ENCODE measurements around the gene TSNAX.
A peak's percentile ranks its signal among the peaks of the same experiment; 100 is the strongest.

Gene TSNAX

DNA sequence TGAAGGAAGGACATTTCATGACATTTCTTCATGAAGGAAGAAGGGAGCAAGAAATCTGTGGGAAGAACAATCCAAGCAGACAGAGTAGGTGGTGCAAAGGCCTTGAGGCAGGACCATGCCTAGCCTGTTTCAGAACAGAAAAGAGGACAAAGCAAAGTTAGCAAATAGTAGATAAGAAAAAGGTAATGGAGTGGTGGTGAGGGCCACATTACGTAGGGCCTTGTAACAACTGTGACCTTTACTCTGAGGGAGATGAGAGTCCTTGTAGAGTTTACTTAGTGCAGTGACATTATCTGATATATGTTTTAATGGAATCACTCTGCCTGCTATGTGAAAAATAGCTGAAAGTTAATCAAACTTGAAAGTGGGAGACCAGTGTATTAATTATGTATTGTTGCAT lies 6.4 kb upstream of the TSNAX start:
- Histone ChIP-seq H3K27ac (ENCODE audit: low read length) (no peak overlapping the region), H3K4me3 (ENCODE audit: low read length) (no peak overlapping the region), H3K9ac (ENCODE audit: low read length) (no peak overlapping the region), H3K27me3 (ENCODE audit: control insufficient read depth, insufficient read depth, low read length) (no peaks in the 10 kb centered on the region), H3K9me3 (ENCODE audit: control insufficient read depth, low read depth, low read length) (no peaks in the 10 kb centered on the region), H3K36me3 (ENCODE audit: control insufficient read depth, low read depth, low read length) (no peaks in the 10 kb centered on the region), H3K4me1 (ENCODE audit: control insufficient read depth, low read depth, low read length) (peaks cover 22% of the 10 kb centered on the region)

DNA sequence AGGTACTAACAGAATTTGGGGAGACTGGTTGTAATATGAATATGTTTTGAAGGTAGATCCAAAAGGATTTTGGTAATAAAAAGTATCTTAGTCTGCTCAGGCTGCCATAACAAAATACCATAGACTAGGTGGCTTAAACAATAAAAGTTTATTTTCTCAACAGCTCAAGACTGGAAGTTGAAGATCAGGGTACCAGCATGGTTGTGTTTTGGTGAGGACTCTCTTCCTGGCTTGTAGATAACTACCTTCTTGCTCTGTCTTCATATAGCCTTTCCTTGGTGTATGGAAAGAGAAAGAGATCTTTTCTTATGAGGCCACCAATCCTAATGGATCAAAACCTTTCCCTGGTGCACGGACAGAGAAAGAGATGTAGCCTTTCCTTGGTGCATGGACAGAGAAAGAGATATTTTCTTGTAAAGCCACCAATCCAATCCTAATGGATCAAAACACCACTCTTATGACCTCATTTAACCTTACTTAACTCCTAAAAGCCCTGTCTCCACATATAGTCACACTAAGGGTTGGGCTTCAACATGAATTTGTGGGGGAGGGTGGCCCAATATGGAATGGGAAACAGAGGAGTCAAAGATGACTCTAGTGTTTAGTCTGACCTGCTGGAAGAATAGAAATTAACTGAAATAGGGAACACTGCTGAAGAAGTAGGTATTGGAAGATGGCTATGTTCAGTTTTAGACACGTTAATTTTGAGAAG lies 5.4 kb upstream of the TSNAX start:
- Histone ChIP-seq H3K36me3 (ENCODE audit: control insufficient read depth, low read depth, low read length) (no peaks in the 10 kb centered on the region), H3K27me3 (ENCODE audit: control insufficient read depth, insufficient read depth, low read length) (no peaks in the 10 kb centered on the region), H3K4me1 (ENCODE audit: control insufficient read depth, low read depth, low read length) (peaks cover 24% of the 10 kb centered on the region)

DNA sequence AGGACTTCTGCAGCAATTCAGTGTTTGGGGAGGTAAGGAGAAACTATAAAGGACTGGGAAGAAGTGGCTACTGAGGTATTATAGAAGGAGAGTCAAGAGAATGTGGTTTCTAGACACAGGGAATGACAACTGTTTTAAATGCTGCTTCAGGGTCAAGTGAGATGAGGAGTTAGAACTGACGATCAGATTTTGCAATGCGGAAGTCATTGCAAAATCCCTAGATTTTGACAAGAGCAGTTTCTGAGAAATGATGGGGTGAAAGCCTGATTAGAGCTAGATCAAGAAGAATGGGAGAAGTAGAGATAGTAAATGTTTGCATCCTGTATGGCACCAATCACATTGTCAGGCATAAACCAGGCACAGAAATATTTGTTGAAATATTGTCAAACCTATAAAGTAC lies 4.7 kb upstream of the TSNAX start:
- peaks cover 17% of the 10 kb centered on the region for H3K4me1 ChIP-seq (ENCODE audit: control insufficient read depth, low read depth, low read length)
- no peaks in the 10 kb centered on the region for H3K9me3 ChIP-seq (ENCODE audit: control insufficient read depth, low read depth, low read length)
- H3K36me3 ChIP-seq (ENCODE audit: control insufficient read depth, low read depth, low read length), result no peaks in the 10 kb centered on the region
- no peak overlapping the region for H3K27ac ChIP-seq (ENCODE audit: low read length)
- no peak overlapping the region for H3K4me3 ChIP-seq (ENCODE audit: low read length)
- H3K9ac ChIP-seq (ENCODE audit: low read length), result no peak overlapping the region
- H3K27me3 ChIP-seq (ENCODE audit: control insufficient read depth, insufficient read depth, low read length), result no peaks in the 10 kb centered on the region

More for the DNA sequence above, 5.4 kb upstream of the TSNAX start:
- Histone ChIP-seq H3K9ac (ENCODE audit: low read length) (no peak overlapping the region), H3K4me3 (ENCODE audit: low read length) (no peak overlapping the region), H3K9me3 (ENCODE audit: control insufficient read depth, low read depth, low read length) (no peaks in the 10 kb centered on the region), H3K27ac (ENCODE audit: low read length) (no peak overlapping the region)

DNA sequence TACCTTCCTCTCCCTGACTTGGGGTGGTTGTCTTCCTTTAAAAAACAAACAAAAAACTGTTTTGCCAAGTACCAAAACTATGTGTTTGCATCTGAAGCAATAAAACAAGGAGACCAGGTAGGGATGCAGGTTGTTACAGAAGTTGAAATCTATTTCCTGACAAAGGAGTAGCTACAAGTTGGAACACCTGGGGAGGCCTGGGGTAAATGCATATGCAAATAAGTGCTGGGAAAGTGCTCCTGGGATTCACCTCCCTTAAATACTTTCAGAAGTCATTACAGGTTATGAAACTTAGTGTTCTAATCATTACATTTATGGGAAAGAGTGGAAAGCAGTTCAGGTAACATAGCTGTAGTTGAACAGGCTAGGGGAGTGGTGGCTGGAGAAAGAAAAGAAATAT lies 1.9 kb upstream of the TSNAX start:
- Histone ChIP-seq H3K27ac (ENCODE audit: low read length) (peak overlapping the region; percentile 2), H3K9ac (ENCODE audit: low read length) (no peak overlapping the region), H3K4me3 (ENCODE audit: low read length) (no peak overlapping the region), H3K36me3 (ENCODE audit: control insufficient read depth, low read depth, low read length) (peaks cover 11% of the 10 kb centered on the region), H3K9me3 (ENCODE audit: control insufficient read depth, low read depth, low read length) (no peaks in the 10 kb centered on the region), H3K27me3 (ENCODE audit: control insufficient read depth, insufficient read depth, low read length) (no peaks in the 10 kb centered on the region), H3K4me1 (ENCODE audit: control insufficient read depth, low read depth, low read length) (peaks cover 19% of the 10 kb centered on the region)

DNA sequence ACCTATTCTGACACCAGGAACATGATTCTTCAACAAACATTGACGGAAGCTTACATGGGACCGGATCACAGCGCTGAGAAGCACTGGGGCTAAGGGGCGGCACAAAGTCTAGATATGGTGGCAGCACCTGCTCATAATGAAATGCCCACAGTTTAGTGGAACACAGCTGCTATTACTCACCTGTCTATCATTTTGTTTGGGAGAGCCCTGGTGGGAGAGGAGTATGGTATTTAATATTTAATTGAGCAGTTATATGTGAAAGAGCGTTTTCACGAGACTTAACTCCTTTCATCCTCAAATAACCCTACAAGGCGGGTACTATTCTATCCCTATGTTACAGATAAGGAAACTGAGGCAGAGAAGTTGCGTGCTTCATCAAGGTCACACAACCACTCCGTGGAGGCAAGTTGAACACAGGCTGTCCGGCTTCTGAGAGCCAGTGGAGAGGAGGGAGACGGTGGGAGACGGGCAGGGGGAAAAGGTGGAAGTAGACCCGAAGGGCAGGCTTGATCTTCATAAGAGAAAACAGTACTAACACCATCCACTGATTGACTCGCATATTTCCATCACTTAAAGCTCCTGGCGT lies 790 bp upstream of the TSNAX start:
- no peak overlapping the region for H3K27ac ChIP-seq (ENCODE audit: low read length)
- H3K27me3 ChIP-seq (ENCODE audit: control insufficient read depth, insufficient read depth, low read length), result no peaks in the 10 kb centered on the region
- no peaks in the 10 kb centered on the region for H3K9me3 ChIP-seq (ENCODE audit: control insufficient read depth, low read depth, low read length)
- H3K4me3 ChIP-seq (ENCODE audit: low read length), result peak overlapping the region; percentile 99
- peak overlapping the region; percentile 94 for H3K9ac ChIP-seq (ENCODE audit: low read length)
- H3K4me1 ChIP-seq (ENCODE audit: control insufficient read depth, low read depth, low read length), result peaks cover 19% of the 10 kb centered on the region
- peaks cover 14% of the 10 kb centered on the region for H3K36me3 ChIP-seq (ENCODE audit: control insufficient read depth, low read depth, low read length)

DNA sequence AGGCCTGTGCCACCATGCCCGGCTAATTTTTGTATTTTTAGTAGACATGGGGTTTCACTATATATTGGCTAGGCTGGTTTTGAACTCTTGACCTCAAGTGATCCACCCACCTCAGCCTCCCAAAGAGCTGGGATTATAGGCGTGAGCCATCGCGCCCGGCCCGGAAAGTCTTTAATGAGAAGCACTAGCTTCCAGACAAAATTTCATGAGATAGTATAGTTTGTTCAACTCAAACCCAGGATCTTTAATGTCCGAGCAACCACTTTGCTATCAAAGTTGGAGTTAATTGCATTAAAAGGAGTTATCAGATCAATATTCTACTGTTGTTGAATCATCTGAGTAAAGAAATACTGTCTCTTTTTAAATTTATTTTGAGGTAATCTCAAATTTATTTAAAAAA lies 4.8 kb downstream of the TSNAX start:
- no peak overlapping the region for H3K9ac ChIP-seq (ENCODE audit: low read length)
- H3K36me3 ChIP-seq (ENCODE audit: control insufficient read depth, low read depth, low read length), result peaks cover 38% of the 10 kb centered on the region
- no peak overlapping the region for H3K27ac ChIP-seq (ENCODE audit: low read length)
- H3K4me3 ChIP-seq (ENCODE audit: low read length), result no peak overlapping the region
- H3K4me1 ChIP-seq (ENCODE audit: control insufficient read depth, low read depth, low read length), result peaks cover 7% of the 10 kb centered on the region
- H3K9me3 ChIP-seq (ENCODE audit: control insufficient read depth, low read depth, low read length), result no peaks in the 10 kb centered on the region
- no peaks in the 10 kb centered on the region for H3K27me3 ChIP-seq (ENCODE audit: control insufficient read depth, insufficient read depth, low read length)

DNA sequence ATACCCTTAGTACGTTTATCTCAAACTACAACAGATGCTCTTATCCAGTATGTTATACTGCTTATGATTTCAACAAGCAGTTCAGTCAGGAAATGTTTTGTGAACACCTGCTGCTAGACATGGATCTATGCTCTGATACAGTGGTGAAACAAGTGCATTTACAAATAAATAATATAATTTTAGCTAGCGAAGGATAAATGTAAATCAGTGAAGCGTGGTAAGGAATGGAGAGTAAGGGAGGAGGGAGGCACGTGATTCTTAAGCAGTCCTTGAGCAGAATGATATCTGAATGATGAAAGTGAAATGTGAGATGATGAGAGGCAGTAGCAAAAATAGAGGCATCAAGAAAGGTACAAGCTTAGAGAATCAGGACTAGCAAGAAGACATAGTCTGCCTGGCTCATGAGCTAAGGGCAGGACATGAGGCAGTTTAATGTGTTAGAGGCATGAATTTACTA lies 6.3 kb downstream of the TSNAX start:
- H3K27me3 ChIP-seq (ENCODE audit: control insufficient read depth, insufficient read depth, low read length), result no peaks in the 10 kb centered on the region
- H3K36me3 ChIP-seq (ENCODE audit: control insufficient read depth, low read depth, low read length), result peaks cover 41% of the 10 kb centered on the region
- no peak overlapping the region for H3K27ac ChIP-seq (ENCODE audit: low read length)

DNA sequence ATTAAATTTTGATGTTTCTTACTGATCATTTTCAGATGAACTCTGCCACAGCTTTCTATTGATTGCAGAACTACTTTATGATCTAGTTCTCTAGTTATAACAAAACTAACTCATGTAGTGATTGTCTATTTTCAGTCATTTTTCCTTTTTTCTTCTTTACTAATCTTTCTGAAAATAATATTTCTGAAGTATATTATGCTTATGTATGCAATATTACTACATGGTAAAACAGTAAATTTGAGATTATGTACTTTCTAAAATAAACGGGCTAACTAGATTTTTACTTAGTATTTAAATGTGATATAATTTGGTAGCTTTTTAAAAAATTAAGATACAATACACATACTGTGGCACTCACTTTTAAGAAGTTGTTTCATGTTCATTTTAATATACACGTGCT lies 7.6 kb downstream of the TSNAX start:
- no peak overlapping the region for H3K4me3 ChIP-seq (ENCODE audit: low read length)
- no peaks in the 10 kb centered on the region for H3K4me1 ChIP-seq (ENCODE audit: control insufficient read depth, low read depth, low read length)
- no peak overlapping the region for H3K27ac ChIP-seq (ENCODE audit: low read length)
- H3K27me3 ChIP-seq (ENCODE audit: control insufficient read depth, insufficient read depth, low read length), result no peaks in the 10 kb centered on the region
- peaks cover 44% of the 10 kb centered on the region for H3K36me3 ChIP-seq (ENCODE audit: control insufficient read depth, low read depth, low read length)
- H3K9me3 ChIP-seq (ENCODE audit: control insufficient read depth, low read depth, low read length), result no peaks in the 10 kb centered on the region
- no peak overlapping the region for H3K9ac ChIP-seq (ENCODE audit: low read length)

More for the DNA sequence above, 6.3 kb downstream of the TSNAX start:
- Histone ChIP-seq H3K9me3 (ENCODE audit: control insufficient read depth, low read depth, low read length) (no peaks in the 10 kb centered on the region), H3K4me1 (ENCODE audit: control insufficient read depth, low read depth, low read length) (peaks cover 3% of the 10 kb centered on the region), H3K4me3 (ENCODE audit: low read length) (no peak overlapping the region), H3K9ac (ENCODE audit: low read length) (no peak overlapping the region)

DNA sequence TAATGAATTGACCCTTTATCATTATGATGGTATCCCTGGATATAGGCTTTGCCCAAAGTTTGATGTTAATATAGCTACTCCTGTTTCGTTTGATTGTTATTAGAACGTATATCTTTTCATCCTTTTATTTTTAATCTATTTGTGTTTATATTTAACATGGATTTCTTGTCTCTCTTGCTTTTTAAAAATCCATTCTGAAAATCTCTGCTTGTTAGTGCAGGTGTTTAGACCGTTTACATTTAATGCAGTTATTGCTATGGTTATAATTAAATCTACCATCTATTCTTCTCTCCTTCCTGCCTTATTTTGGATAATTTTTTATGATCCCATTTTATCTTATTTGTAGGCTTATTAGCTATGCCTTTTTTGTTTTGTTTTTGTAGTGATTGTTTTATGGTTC lies 12.4 kb downstream of the TSNAX start:
- H3K27me3 ChIP-seq (ENCODE audit: control insufficient read depth, insufficient read depth, low read length), result no peaks in the 10 kb centered on the region
- H3K9ac ChIP-seq (ENCODE audit: low read length), result no peak overlapping the region
- H3K36me3 ChIP-seq (ENCODE audit: control insufficient read depth, low read depth, low read length), result peaks cover 56% of the 10 kb centered on the region
- H3K27ac ChIP-seq (ENCODE audit: low read length), result no peak overlapping the region
- no peaks in the 10 kb centered on the region for H3K4me1 ChIP-seq (ENCODE audit: control insufficient read depth, low read depth, low read length)
- no peak overlapping the region for H3K4me3 ChIP-seq (ENCODE audit: low read length)
- H3K9me3 ChIP-seq (ENCODE audit: control insufficient read depth, low read depth, low read length), result no peaks in the 10 kb centered on the region

DNA sequence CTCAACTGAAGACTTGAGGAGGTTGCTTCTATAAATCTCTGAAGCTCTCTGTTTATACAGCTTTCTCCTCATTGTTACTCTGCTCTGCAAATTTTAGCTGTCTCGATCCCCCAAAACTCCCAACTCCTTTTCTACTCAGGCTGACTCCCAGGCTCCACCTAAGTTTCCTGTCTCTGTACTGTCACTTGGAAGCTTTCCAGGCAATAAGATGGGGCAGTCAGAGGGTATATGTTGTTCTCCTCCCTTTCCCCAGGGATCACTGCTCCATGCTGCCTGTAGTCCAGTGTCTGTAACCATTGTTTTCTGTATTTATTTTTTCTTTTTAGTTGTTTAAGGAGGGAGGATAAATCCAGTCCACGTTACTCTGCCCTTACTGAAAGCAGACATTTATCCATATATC lies 13.4 kb downstream of the TSNAX start:
- H3K27me3 ChIP-seq (ENCODE audit: control insufficient read depth, insufficient read depth, low read length), result no peaks in the 10 kb centered on the region
- H3K36me3 ChIP-seq (ENCODE audit: control insufficient read depth, low read depth, low read length), result peaks cover 56% of the 10 kb centered on the region

DNA sequence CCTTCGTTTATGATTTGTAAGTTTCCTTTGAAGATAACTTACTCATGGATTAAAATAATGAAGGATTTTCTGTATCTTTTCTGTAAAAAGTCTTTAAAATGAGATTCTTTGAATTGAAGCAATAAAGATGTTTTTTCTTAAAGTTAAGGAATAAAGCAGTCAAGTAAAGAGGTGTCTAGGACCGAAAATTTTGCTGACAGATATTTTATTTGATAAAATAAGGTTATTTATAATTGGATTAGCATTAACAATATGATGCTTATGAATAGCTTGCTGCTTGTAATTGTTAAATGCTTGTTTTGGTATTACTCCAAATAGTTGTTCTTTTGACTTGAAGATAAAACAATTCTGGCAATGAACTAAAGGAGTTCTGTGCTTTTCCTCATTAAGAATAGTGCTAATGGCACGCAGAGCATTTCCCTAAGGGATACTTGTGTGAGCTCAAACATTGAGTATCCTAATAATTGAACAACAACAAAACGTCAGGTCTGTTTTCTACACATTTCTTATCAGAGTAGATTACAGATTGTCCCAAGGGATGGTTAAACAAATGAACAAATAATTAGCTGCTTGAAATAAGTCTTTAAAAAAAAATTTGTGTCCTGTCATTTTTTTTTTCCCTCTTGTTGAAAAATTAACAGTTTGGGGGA lies 16.6 kb downstream of the TSNAX start:
- peaks cover 39% of the 10 kb centered on the region for H3K36me3 ChIP-seq (ENCODE audit: control insufficient read depth, low read depth, low read length)
- peaks cover 4% of the 10 kb centered on the region for H3K4me1 ChIP-seq (ENCODE audit: control insufficient read depth, low read depth, low read length)
- H3K4me3 ChIP-seq (ENCODE audit: low read length), result no peak overlapping the region
- no peak overlapping the region for H3K27ac ChIP-seq (ENCODE audit: low read length)
- H3K27me3 ChIP-seq (ENCODE audit: control insufficient read depth, insufficient read depth, low read length), result no peaks in the 10 kb centered on the region
- H3K9ac ChIP-seq (ENCODE audit: low read length), result no peak overlapping the region
- H3K9me3 ChIP-seq (ENCODE audit: control insufficient read depth, low read depth, low read length), result no peaks in the 10 kb centered on the region

More for the DNA sequence above, 13.4 kb downstream of the TSNAX start:
- Histone ChIP-seq H3K4me3 (ENCODE audit: low read length) (no peak overlapping the region), H3K4me1 (ENCODE audit: control insufficient read depth, low read depth, low read length) (no peaks in the 10 kb centered on the region), H3K9ac (ENCODE audit: low read length) (no peak overlapping the region), H3K27ac (ENCODE audit: low read length) (no peak overlapping the region), H3K9me3 (ENCODE audit: control insufficient read depth, low read depth, low read length) (no peaks in the 10 kb centered on the region)
